Smooth muscle cell of trachea (primary cell): ENCODE data around the gene ZFP69B. TPM values are rescaled to one million over a fixed set of nuclear protein-coding genes. Genes with fewer than 3 reads are reported as not detected.

Source experiments
- total RNA-seq: library from RNA; depleted of rRNA; stranded (reverse); fragments of >200 nt; gene quantifications from 2 replicates; pipeline ENCODE4 v1.2.1, GENCODE V29; 2014

Gene ZFP69B
- total RNA-seq: 2.2 and 3.8 TPM in 2 replicates

GRCh38 chr1:40449684-40450494 is at the start of gene ZFP69B:
Gene ZFP69B, plus strand, starts transcription at chr1:40450476. Its CDS starts 486 bp downstream, at chr1:40450962.

GRCh38 chr1:40476924-40477677 is 26.8 kb downstream of the ZFP69B start, which contains the start of gene ZFP69:
Gene ZFP69, plus strand, starts transcription at chr1:40477290. Its CDS starts 2,072 bp downstream, at chr1:40479362.

GRCh38 chr1:40508375-40509341 is 58.4 kb downstream of the ZFP69B start, which contains the start of gene EXO5:
Gene EXO5, plus strand, starts transcription at chr1:40508767. Its CDS starts 5,778 bp downstream, at chr1:40514545.

Other genes starting within 250 kb of the ZFP69B start
- not detected in 2 replicates for gene TMCO2, start 202.5 kb upstream of the ZFP69B start, total RNA-seq
- gene ZMPSTE24, start 192.2 kb upstream of the ZFP69B start, total RNA-seq: 72.1 and 85.4 TPM in 2 replicates
- 2.5 and 7.1 TPM in 2 replicates for gene COL9A2, start 133.2 kb upstream of the ZFP69B start, total RNA-seq
- gene SMAP2, start 76.7 kb upstream of the ZFP69B start, total RNA-seq: 26.6 and 36.2 TPM in 2 replicates
- gene ZFP69, start 26.8 kb downstream of the ZFP69B start, total RNA-seq: 3.6 and 3.9 TPM in 2 replicates
- 5.5 and 10.0 TPM in 2 replicates for gene EXO5, start 58.3 kb downstream of the ZFP69B start, total RNA-seq
- gene ZNF684, start 81.2 kb downstream of the ZFP69B start, total RNA-seq: 4.5 and 5.1 TPM in 2 replicates
- gene RIMS3, start 215.2 kb downstream of the ZFP69B start, total RNA-seq: 0.29 and 0.33 TPM in 2 replicates
- gene NFYC, start 241.2 kb downstream of the ZFP69B start, total RNA-seq: 30.4 and 31.3 TPM in 2 replicates